Measurements from ENCODE around the gene NARF.
"Not testable (repeated sequence)": the region's sequence is repeated elsewhere in the genome, so short reads cannot be mapped to it uniquely, and the experiment has no call there.

Gene NARF

GRCh38 chr17:82447876-82448275 is 10.7 kb upstream of the NARF start:
- no peak for DNase-seq

DNA sequence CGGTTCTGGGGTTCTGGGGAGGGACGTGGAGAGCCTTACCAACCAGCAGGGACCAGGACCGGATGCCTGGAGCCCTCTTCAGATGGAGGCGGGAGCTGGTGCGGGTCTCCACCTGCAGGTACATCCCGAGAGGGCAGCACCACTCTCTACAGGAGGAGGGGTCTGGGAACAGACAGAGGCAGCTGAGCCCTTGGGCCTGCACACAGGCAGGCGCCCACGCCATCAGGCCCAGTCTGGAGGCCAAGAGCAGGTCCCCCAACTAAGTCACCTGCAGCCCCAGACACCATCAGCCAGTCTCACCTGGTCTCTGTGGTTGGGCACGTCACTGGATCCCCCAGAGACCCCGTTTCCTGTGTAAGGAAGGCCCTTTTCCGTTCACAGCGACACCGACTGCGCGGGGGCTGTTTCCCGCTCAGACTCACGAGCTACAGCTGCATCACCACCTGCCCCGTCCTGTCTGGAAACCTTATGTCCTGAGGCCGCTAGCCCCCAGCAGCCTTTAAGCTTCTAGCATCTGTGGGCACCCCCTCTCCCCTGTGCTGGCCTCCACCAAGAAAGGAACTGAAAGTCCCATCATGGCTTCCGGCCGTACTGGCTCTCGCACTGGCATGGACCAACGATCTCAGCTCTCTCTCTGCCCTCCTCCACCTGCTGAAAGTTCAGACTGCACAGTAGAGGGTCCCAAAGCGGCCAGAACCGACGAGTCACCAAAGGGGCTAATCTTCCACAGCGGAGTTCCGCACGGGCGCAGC is 9.2 kb upstream of the NARF start:
- DNase-seq = no peak

GRCh38 chr17:82449883-82450356 is 8.6 kb upstream of the NARF start:
- no peak for DNase-seq

- DNase-seq = peak; percentile 94
These were observed 8.0 kb upstream of the NARF start, which contains the start of gene CYBC1 for GRCh38 chr17:82450357-82451106. CYBC1 (minus strand) TSS chr17:82450752; CDS start chr17:82449254, 1,498 bp downstream.

DNA sequence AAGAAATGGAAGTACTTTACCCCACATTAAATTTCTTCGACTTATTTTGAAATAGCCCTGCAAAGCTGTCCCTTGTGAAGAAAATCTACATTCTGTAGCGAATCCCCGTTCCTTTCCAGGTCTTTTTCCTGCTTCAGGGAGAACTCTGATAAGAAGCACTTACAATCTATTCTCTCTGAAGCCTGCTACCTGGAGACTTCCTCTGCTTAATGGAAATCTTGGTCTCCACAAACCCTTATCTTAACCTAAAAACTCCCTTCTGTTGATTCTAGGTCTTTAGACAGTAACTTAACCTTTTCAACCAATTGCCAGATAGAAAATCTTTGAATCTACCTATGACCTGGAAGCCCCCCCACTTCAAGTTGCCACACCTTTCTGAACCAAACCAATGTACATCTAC is 6.4 kb upstream of the NARF start:
- DNase-seq = no peak

DNA sequence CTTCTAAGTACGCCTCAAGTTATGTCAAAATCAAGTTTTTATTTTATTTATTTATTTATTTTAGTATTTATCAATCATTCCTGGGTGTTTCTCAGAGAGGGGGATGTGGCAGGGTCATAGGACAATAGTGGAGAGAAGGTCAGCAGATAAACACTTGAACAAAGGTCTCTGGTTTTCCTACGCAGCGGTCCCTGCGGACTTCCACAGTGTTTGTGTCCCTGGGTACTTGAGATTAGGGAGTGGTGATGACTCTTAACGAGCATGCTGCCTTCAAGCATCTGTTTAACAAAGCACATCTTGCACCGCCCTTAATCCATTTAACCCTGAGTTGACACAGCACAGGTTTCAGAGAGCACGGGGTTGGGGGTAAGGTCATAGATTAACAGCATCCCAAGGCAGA is 5.4 kb upstream of the NARF start:
- not testable (repeated sequence) for DNase-seq

DNA sequence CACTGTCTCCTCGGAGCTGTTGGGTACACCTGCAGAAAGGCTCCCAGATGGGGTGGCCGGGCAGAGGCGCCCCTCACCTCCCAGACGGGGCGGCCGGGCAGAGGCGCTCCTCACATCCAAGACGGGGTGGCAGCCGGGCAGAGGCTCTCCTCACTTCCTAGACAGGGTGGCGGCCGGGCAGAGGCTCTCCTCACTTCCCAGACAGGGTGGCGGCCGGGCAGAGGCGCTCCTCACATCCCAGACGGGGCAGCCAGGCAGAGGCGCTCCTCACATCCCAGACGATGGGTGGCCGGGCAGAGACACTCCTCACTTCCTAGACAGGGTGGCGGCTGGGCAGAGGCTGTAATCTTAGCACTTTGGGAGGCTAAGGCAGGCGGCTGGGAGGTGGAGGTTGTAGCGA is 4.8 kb upstream of the NARF start:
- not testable (repeated sequence) for DNase-seq

DNA sequence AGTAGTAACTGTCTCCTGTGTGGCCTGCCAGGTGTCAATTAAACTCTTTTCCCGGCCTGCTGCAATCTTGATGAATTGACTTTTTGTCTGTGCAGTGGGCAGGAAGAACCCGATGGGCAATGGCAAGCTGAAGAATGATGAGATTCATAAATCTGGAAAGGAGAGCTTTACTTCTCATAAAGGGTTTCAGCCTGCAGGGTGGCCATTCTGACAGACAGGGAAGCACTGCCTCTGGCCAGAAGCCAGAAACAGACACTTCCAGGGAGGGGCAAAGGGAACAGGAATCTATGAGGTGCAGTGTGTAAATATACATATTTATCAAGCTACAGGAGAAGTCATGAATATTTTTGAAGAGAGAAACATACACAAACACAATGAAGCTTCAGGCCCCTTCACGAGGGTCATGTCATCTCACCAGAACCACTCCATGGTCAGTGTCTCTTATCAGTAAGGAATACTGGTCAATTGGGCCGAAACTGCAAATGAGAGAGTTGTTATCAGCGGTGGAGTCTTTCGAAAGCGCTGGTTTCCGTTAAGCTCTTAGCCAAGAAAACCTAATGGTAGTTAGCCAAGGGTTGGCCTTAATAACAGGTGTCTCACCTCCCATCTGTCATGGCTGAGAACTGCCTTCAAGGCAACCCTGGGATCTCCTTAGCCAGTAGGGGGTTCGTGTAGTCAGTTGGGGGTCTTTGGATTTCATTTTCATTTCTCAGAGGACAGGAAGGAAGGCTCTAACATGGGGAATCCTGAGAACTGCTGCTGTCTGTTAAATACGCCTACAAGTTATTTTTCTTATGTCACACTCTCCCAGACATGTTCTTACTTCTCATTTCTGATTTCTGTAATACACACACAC is 1.2 kb upstream of the NARF start:
- no peak for DNase-seq

DNA sequence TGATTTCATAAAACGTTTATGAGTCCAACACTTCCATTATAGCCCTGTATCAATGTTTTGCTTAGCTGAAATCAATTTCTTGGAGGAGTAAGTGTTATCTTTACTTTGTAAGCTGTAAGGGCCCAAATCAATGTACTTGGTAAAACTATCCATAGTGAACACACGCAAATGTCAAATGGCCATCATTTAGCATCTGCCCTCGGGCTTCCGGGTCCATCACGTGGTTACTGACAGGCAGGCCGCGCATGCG is 687 bp upstream of the NARF start:
- DNase-seq = no peak

DNA sequence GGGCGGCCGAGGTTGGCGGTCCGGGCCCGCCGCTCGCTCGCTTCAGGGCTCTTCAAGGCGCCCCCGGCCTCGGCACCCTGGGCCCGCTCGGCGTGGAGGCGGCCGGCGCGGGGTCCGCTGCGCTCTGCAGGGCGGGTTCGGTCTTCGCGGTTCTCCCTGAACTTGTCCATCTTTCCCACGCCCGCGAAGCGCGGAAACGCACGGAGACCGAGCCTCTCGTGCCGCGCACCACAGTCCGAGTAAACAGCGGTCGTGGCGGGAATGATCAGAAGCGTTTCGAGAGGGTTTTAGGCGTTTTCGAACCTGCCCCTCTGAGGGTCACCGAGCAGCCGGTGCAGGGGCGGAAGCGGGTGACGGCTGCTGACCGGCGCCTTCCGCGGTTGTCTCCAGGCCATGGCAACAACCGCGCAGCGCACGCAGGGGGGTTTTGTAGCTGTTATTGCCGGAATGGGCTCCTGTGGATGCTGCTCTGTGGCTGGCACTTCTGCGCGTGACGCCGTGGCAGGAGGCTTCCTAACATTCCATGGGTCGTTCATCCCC is 414 bp downstream of the NARF start:
- DNase-seq = no peak

DNA sequence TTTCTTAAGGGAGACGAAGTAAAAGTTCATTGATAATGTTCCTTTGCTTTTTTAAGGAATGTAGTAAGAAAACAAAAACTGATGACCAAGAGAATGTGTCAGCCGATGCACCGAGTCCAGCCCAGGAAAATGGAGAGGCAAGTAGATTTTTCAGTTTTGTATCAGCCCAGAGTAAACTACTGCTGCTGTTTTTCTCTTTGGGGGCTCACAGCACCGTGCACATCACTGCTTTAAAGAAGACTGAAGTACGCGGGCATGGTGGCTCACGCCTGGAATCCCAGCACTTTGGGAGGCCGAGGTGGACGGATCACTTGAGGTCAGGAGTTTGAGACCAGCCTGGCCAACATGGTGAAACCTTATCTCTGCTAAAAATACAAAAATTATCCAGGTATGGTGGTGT is 1.4 kb downstream of the NARF start:
- DNase-seq = not testable (repeated sequence)

GRCh38 chr17:82461827-82462524 is 3.4 kb downstream of the NARF start:
- no peak for DNase-seq

DNA sequence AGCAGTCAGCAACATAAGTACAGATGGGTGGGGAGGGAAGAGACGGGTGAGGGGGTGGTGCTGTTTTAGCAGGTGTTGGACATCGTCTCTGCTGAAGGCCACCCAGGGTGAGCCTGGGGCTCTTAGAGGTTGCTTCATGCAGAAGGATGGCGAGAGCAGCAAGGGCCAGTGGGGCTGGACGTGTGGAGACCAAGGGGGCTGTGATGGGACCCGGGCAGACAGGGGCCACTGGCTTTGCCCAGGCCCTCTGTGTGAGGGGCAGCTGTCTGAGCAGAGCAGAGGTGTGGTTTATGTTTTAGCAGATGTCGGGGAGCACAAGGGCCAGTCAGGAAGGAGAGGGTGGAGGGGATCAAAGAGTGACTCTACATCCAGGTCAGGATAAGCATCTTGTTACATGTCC is 4.8 kb downstream of the NARF start:
- no peak for DNase-seq

- DNase-seq = no peak
These were observed 5.5 kb downstream of the NARF start for GRCh38 chr17:82463925-82464566.

- no peak for DNase-seq
These were observed 6.0 kb downstream of the NARF start for GRCh38 chr17:82464567-82464929.

- no peak for DNase-seq
These were observed 6.6 kb downstream of the NARF start for GRCh38 chr17:82465023-82465603.

DNA sequence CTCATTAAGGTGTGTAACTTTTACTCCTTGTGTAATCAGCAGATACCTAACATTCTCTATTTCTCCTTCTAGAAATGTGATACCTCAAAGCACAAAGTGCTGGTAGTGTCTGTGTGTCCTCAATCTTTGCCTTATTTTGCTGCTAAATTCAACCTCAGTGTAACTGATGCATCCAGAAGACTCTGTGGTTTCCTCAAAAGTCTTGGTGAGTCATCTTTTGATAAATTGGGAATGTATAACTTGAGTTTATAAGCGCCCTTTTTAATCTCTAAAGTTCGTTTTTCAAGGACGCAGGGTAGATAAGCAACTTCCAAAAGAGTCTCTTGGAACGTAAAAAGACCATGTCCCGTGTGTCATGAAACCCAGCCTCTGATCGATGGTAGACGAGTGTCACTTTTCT is 10.2 kb downstream of the NARF start:
- no peak for DNase-seq

- DNase-seq = no peak
These were observed 11.5 kb downstream of the NARF start for GRCh38 chr17:82470065-82470464.

DNA sequence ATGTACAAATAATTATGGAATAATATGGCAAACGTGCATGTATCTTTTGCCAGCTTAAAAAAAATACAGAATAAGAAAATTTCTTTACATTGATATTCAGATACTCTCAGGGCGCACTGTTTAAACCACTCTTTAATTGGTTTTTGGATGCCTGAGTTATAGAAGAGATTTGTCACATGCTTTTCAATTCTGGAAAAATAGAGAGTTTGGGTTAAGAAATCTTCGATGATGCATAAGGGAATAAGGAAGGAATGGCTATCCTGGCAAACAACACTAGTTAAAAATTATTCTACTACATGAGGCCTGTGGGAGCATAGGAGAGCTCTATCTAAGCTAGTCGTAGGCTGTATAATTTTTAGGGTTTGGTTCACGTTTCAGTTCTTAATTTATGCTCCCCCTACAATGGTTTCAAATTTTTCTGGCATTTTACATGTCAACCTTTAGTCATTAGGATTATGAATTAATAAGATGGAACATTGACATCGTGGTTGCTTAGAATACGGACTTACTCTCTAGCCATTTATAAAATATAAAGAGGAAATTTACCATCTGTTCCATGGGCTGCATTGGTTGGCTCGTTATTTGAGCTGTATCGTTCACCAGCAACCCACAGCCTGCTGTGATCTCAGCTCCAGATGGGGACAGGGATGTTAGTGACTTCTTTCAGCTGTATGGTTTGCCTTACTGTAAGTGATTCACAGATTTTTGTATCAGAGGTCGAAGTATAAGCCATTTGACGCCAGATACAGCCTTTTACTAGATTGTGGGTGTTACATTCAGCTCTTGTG is 15.9 kb downstream of the NARF start:
- DNase-seq = no peak

DNA sequence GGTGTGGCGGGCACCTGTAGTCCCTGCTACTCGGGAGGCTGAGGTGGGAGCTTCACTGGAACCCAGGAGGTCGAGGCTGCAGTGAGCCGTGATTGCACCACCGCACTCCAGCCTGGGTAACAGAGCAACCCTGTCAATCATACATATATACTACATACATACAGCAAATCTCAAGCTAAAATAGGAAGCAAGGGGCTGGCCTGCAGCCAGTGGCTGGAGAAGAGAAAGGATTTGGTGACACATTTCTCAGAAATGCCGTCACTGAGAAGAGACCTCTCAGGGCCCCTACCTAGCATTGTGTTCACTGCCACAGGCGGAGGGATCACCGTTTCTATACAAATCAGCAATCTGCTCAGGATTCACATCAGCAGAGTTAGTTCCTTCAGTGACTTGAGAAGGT is 16.9 kb downstream of the NARF start:
- peak; percentile 61 for DNase-seq

- DNase-seq = no peak
These were observed 19.4 kb downstream of the NARF start for GRCh38 chr17:82477934-82478333.
